SK-N-SH (cell line): ENCODE data around the gene KRTAP5-2. TPM values are rescaled to one million over a fixed set of nuclear protein-coding genes. Genes with fewer than 3 reads are reported as not detected.

Experiments used
- CTCF ChIA-PET: fragments of 300-600, 350-600 bp; formaldehyde crosslinking; extraction: SDS; loops from one replicate; lab custom pipeline; 2021; lab: Yijun Ruan, JAX
- POLR2A ChIA-PET: fragments of 350-600 bp; sonication (Branson Sonifier 250); formaldehyde crosslinking; extraction: SDS; loops from one replicate; lab custom pipeline; 2020; ENCODE audit warnings: antibody characterized with exemption, inconsistent platforms; lab: Yijun Ruan, JAX
- DNase-seq: peaks from one replicate; pipeline ENCODE4 v3.0.0; 2012
- H2AFZ ChIP-seq: fragments of 200-600 bp; sonication (generic); 2 replicates; pipeline ENCODE4 v1.8.1; 2016; ENCODE audit warnings: antibody characterized with exemption, mild to moderate bottlenecking, low read depth
- H3F3A ChIP-seq: fragments of 200-600 bp; sonication (generic); replicated peaks from 2 replicates; pipeline ENCODE3; 2016; ENCODE audit warnings: antibody characterized with exemption, mild to moderate bottlenecking; ENCODE audit not compliant: insufficient read depth
- H3K27ac ChIP-seq, 2 experiments: fragments of 200-500 bp in 1 of 2; fragments of 200-600 bp in 1 of 2; sonication (Bioruptor generic) in 1 of 2; sonication (generic), shearing (Covaris generic) in 1 of 2; 2 replicates each; pipeline versions ENCODE4 v1.5.1 to v1.6.1; 2014 to 2016; ENCODE audit warnings: low read depth in 2 of 2, inconsistent platforms in 1 of 2, low read length in 1 of 2, mild to moderate bottlenecking in 1 of 2, mixed read lengths in 1 of 2
- H3K27me3 ChIP-seq: fragments of 200-600 bp; sonication (generic), shearing (Covaris generic); 2 replicates; pipeline ENCODE4 v1.6.1; 2016; ENCODE audit warnings: mixed run types; ENCODE audit not compliant: insufficient read depth
- H3K36me3 ChIP-seq, 2 experiments: fragments of 200-500 bp in 1 of 2; fragments of 200-600 bp in 1 of 2; sonication (Bioruptor generic) in 1 of 2; sonication (generic) in 1 of 2; replicated peaks in 1 of 2; 2 replicates each; pipeline versions ENCODE3 to v1.5.1; 2014 to 2016; ENCODE audit warnings: low read length in 1 of 2, mild to moderate bottlenecking in 1 of 2; ENCODE audit not compliant: insufficient read depth in 2 of 2, control insufficient read depth in 1 of 2
- H3K4me1 ChIP-seq, 2 experiments: fragments of 200-500 bp in 1 of 2; fragments of 200-600 bp in 1 of 2; sonication (Bioruptor generic) in 1 of 2; sonication (generic), shearing (Covaris generic) in 1 of 2; 2 replicates each; pipeline versions ENCODE4 v1.5.1 to v1.6.1; 2014 to 2016; ENCODE audit warnings: low read depth in 1 of 2, low read length in 1 of 2, mixed run types in 1 of 2; ENCODE audit not compliant: insufficient read depth in 2 of 2, control insufficient read depth in 1 of 2
- H3K4me2 ChIP-seq: fragments of 200-600 bp; sonication (generic), shearing (Covaris generic); 2 replicates; pipeline ENCODE4 v1.6.1; 2017; ENCODE audit warnings: mixed run types
- H3K4me3 ChIP-seq, 2 experiments: fragments of 200-500 bp in 1 of 2; fragments of 200-600 bp in 1 of 2; sonication (Bioruptor generic) in 1 of 2; sonication (generic), shearing (Covaris generic) in 1 of 2; 2 replicates each; pipeline versions ENCODE4 v1.5.1 to v1.8.1; 2014 to 2016; ENCODE audit warnings: low read depth in 2 of 2, inconsistent platforms in 1 of 2, low read length in 1 of 2, mild to moderate bottlenecking in 1 of 2, mixed read lengths in 1 of 2, moderate library complexity in 1 of 2
- H3K79me2 ChIP-seq: fragments of 200-600 bp; sonication (generic); 2 replicates; pipeline ENCODE4 v1.8.1; 2017; ENCODE audit warnings: mild to moderate bottlenecking; ENCODE audit not compliant: insufficient read depth
- H3K9ac ChIP-seq: fragments of 200-600 bp; sonication (generic); 2 replicates; pipeline ENCODE4 v1.6.1; 2017; ENCODE audit warnings: mixed run types
- H3K9me2 ChIP-seq: fragments of 200-600 bp; sonication (generic); 2 replicates; pipeline ENCODE4 v1.6.1; 2017; ENCODE audit warnings: mixed run types
- H3K9me3 ChIP-seq: fragments of 200-600 bp; sonication (generic); 2 replicates; pipeline ENCODE4 v1.6.1; 2017; ENCODE audit warnings: mixed run types, mild to moderate bottlenecking, moderate library complexity
- H4K20me1 ChIP-seq: fragments of 200-600 bp; sonication (generic); 2 replicates; pipeline ENCODE4 v1.6.1; 2017; ENCODE audit warnings: mild to moderate bottlenecking, mixed run types; ENCODE audit not compliant: insufficient read depth
- CTCF ChIP-seq: fragments of 200-600 bp; sonication (generic); IDR thresholded peaks from 2 replicates; pipeline ENCODE4 v1.6.1; 2017; ENCODE audit warnings: antibody characterized with exemption, mild to moderate bottlenecking, moderate library complexity
- ELF1 ChIP-seq: IDR thresholded peaks from 2 replicates; pipeline ENCODE4 v1.4.0; 2012
- EP300 ChIP-seq, 2 experiments: IDR thresholded peaks; 2 replicates each; pipeline versions ENCODE4 v1.4.0 to v1.6.1; 2012; ENCODE audit warnings: borderline replicate concordance in 1 of 2, low read depth in 1 of 2, low read length in 1 of 2
- FOXM1 ChIP-seq: IDR thresholded peaks from 2 replicates; pipeline ENCODE4 v1.4.0; 2012; ENCODE audit warnings: low read depth, mild to moderate bottlenecking
- GATA2 ChIP-seq: sonication (generic); formaldehyde crosslinking; IDR thresholded peaks from 2 replicates; pipeline ENCODE4 v1.5.0; 2020; ENCODE audit warnings: mild to moderate bottlenecking, missing genetic modification reagents
- IRF3 ChIP-seq: fragments of 150-350 bp; IDR thresholded peaks from 2 replicates; pipeline ENCODE4 v1.6.1; 2016; ENCODE audit warnings: mild to moderate bottlenecking, low read depth, low read length
- MAX ChIP-seq: IDR thresholded peaks from 2 replicates; pipeline ENCODE4 v1.4.0; 2012; ENCODE audit warnings: low read depth
- MXI1 ChIP-seq: IDR thresholded peaks from 2 replicates; pipeline ENCODE4 v1.6.1; 2012; ENCODE audit warnings: mild to moderate bottlenecking, low read depth, low read length, improper control_type of control experiment
- NFIC ChIP-seq: IDR thresholded peaks from 2 replicates; pipeline ENCODE4 v1.4.0; 2012; ENCODE audit warnings: borderline replicate concordance
- NRF1 ChIP-seq: IDR thresholded peaks from 2 replicates; pipeline ENCODE4 v1.6.1; 2012; ENCODE audit warnings: low read depth, mild to moderate bottlenecking, low read length
- PBX3 ChIP-seq: IDR thresholded peaks from 2 replicates; pipeline ENCODE4; 2012
- RCOR1 ChIP-seq: fragments of 150-350 bp; IDR thresholded peaks from 2 replicates; pipeline ENCODE4 v1.6.1; 2017; ENCODE audit warnings: antibody characterized with exemption, low read length
- RXRA ChIP-seq: IDR thresholded peaks from 2 replicates; pipeline ENCODE4 v1.4.0; 2012; ENCODE audit warnings: low read depth, mild to moderate bottlenecking, borderline replicate concordance
- SIN3A ChIP-seq: IDR thresholded peaks from 2 replicates; pipeline ENCODE4 v1.6.1; 2012; ENCODE audit warnings: low read depth, mild to moderate bottlenecking, low read length, moderate library complexity, borderline replicate concordance
- SMC3 ChIP-seq: IDR thresholded peaks from 2 replicates; pipeline ENCODE4 v1.6.1; 2012; ENCODE audit warnings: low read depth, low read length, improper control_type of control experiment
- TAF1 ChIP-seq: IDR thresholded peaks from 2 replicates; pipeline ENCODE4 v1.6.1; 2012; ENCODE audit warnings: low read depth, mild to moderate bottlenecking, low read length, moderate library complexity, borderline replicate concordance
- USF1 ChIP-seq: IDR thresholded peaks from 2 replicates; pipeline ENCODE4 v1.4.0; 2012; ENCODE audit warnings: low read depth, borderline replicate concordance
- YY1 ChIP-seq: IDR thresholded peaks from 2 replicates; pipeline ENCODE4 v1.4.0; 2012; ENCODE audit warnings: low read depth, mild to moderate bottlenecking
- ZBTB33 ChIP-seq: IDR thresholded peaks from 2 replicates; pipeline ENCODE4 v1.4.0; 2012; ENCODE audit warnings: low read depth, borderline replicate concordance
- WGBS: methylation state at CpG from one replicate; pipeline ENCODE4 v1.1.6; 2017; ENCODE audit warnings: low lambda C conversion rate; 5-methylcytosine and 5-hydroxymethylcytosine counted together
- polyA plus RNA-seq, 3 experiments: library from polyadenylated mRNA; depleted of rRNA; stranded (reverse); fragments of >200 nt; gene quantifications; 2 replicates each; pipeline ENCODE4 v1.2.3, GENCODE V29; 2012

Gene KRTAP5-2
- polyA plus RNA-seq, 1 of the 3 experiments (the other 2 are of a cell fraction) = not detected

- ChIA-PET CTCF (interaction anchor here (1.2 to 9.8 kb wide), 8 partner anchors 10 to 519 kb away, joined by 3 to 143 read pairs (median 34); partner anchors contain the start of genes KRTAP5-5 and SYT8), POLR2A (no interaction called here)
- Histone ChIP-seq H3K4me3 (no peak overlapping the region), H3K9me2 (no peaks in the 10 kb centered on the region), H3K9me3 (no peaks in the 10 kb centered on the region), H3K4me2 (no peak overlapping the region), H3K27me3 (peaks cover 3% of the 10 kb centered on the region; the same call in 1 of the 2 replicates), H3K27ac (no peak overlapping the region), H3K36me3 (no peaks in the 10 kb centered on the region), H3K79me2 (no peaks in the 10 kb centered on the region), H2AFZ (no peak overlapping the region), H3F3A (no peaks in the 10 kb centered on the region), H4K20me1 (no peaks in the 10 kb centered on the region), H3K4me1 (peaks cover 0 to 25% of the 10 kb centered on the region in 2 experiments; a peak in 1 of 4 replicates), H3K9ac (no peak overlapping the region)
- DNase-seq = no peak
- TF ChIP-seq SIN3A (no peak), CTCF (no peak), RXRA (no peak), USF1 (no peak), FOXM1 (no peak), IRF3 (no peak), SMC3 (no peak), NFIC (no peak), YY1 (no peak)
- 74% methylated on average over 2 of the region's 2 CpGs for WGBS
These were observed 39.5 kb upstream of the KRTAP5-2 start for GRCh38 chr11:1637628-1638027.

GRCh38 chr11:1636291-1636950 lies 38.3 kb upstream of the KRTAP5-2 start:
- no peak for DNase-seq
- H3K27ac ChIP-seq = no peak overlapping the region
- H3K36me3 ChIP-seq = no peaks in the 10 kb centered on the region
- H3K4me1 ChIP-seq = peaks cover 0 to 25% of the 10 kb centered on the region in 2 experiments; a peak in 1 of 4 replicates
- H3K9me2 ChIP-seq = no peaks in the 10 kb centered on the region
- POLR2A ChIA-PET = no interaction called here
- no peaks in the 10 kb centered on the region for H3K9me3 ChIP-seq
- H4K20me1 ChIP-seq = no peaks in the 10 kb centered on the region
- H3K4me2 ChIP-seq = no peak overlapping the region
- 74% methylated on average over 19 of the region's 19 CpGs for WGBS
- peaks cover 13% of the 10 kb centered on the region; the same call in 1 of the 2 replicates for H3K27me3 ChIP-seq
- CTCF ChIA-PET = interaction anchor here (1.2 to 4.9 kb wide), 3 partner anchors 9 to 515 kb away, joined by 4 to 49 read pairs (median 8); partner anchors contain the start of gene KRTAP5-5
- no peaks in the 10 kb centered on the region for H3K79me2 ChIP-seq
- no peak overlapping the region for H3K9ac ChIP-seq
- no peak overlapping the region for H3K4me3 ChIP-seq
- no peaks in the 10 kb centered on the region for H3F3A ChIP-seq
- H2AFZ ChIP-seq = no peak overlapping the region
- no peak for TF ChIP-seq YY1
- no peak for TF ChIP-seq SIN3A
- no peak for TF ChIP-seq PBX3
- TF ChIP-seq FOXM1 = no peak
- no peak for TF ChIP-seq NRF1
- TF ChIP-seq ZBTB33 = no peak
- no peak for TF ChIP-seq MXI1
- TF ChIP-seq EP300 (IDR thresholded peaks at IDR 0.05; ENCODE audit: borderline replicate concordance in 1 of 2, low read depth in 1 of 2, low read length in 1 of 2) = no peak
- TF ChIP-seq GATA2 = no peak
- no peak for TF ChIP-seq ELF1
- TF ChIP-seq MAX = no peak
- TF ChIP-seq TAF1 = no peak
- TF ChIP-seq RXRA = no peak
- TF ChIP-seq RCOR1 = no peak
